ENCODE measurements around the gene CERKL. TPM values are rescaled to one million over a fixed set of nuclear protein-coding genes. Genes with fewer than 3 reads are reported as not detected.

CERKL gene
- total and polyA plus RNA-seq, 2 of the 13 experiments (the other 11 are each of a cell fraction or from before 2014, with no cell fraction given) = not detected

- TF ChIP-seq FOXK1 (CRISPR knock-in tag; IDR thresholded peaks at IDR 0.05; ENCODE audit: borderline replicate concordance, low read depth) (no peak), JUN (CRISPR knock-in tag; IDR thresholded peaks at IDR 0.05) (no peak), NR2F1 (CRISPR knock-in tag; IDR thresholded peaks at IDR 0.05) (peak in 1 of 2 experiments; percentile 43; a peak in 1 of 4 replicates), ZSCAN21 (CRISPR knock-in tag; IDR thresholded peaks at IDR 0.05; ENCODE audit: borderline replicate concordance) (no peak)
Measured at GRCh38 chr2:181685150-181685688, 28.3 kb upstream of the CERKL start (continued).

- Histone ChIP-seq H3K9me3 (ENCODE audit: low read length) (no peaks in the 10 kb centered on the region), H3K27ac (ENCODE audit: extremely low read length, insufficient read depth, low read length) (no peak overlapping the region), H3K79me2 (ENCODE audit: insufficient read depth, low read length) (no peaks in the 10 kb centered on the region), H4K20me1 (ENCODE audit: insufficient read depth, low read length) (no peaks in the 10 kb centered on the region; the same call in 1 of the 2 replicates), H3K36me3 (replicated peaks in 1 of 2; ENCODE audit: control insufficient read depth in 1 of 2, insufficient read depth in 2 of 2, low read length in 2 of 2) (no peaks in the 10 kb centered on the region), H3K4me1 (ENCODE audit: insufficient read depth, low read length) (no peaks in the 10 kb centered on the region), H3K4me2 (ENCODE audit: low read depth, low read length) (no peak overlapping the region), H3K4me3 (replicated peaks in 1 of 3; ENCODE audit: insufficient read depth in 1 of 3, low read depth in 2 of 3, low read length in 3 of 3) (no peak overlapping the region), H3K9ac (ENCODE audit: insufficient read depth, low read depth, low read length) (no peak overlapping the region), H3K27me3 (ENCODE audit: control insufficient read depth in 1 of 2, insufficient read depth in 2 of 2, low read length in 2 of 2) (peaks cover 9 to 50% of the 10 kb centered on the region in 2 experiments), H2AFZ (ENCODE audit: low read length) (no peak overlapping the region)
- FAIRE-seq (no peak), ATAC-seq (no peak), DNase-seq (ENCODE audit: low spot score) (no peak)
- CTCF ChIA-PET (ENCODE audit: low intra/inter-chr PET ratio, low total read pairs) = no interaction called here
- WGBS (ENCODE audit: low lambda C conversion rate) = 50% methylated on average over 26 of the region's 26 CpGs
- BruUV-seq (replicated peaks) = no TSS peak
- intact Hi-C loops (cut with micrococcal nuclease; ENCODE audit: unreplicated experiment) (no loop called here), in situ Hi-C loops (cut with HindIII; ENCODE audit: extremely low pct_ligation_motif_present, low pct_unique_long_range_greater_than_20kb) (no loop called here)
- POLR2A ChIA-PET = no interaction called here
- no peak for TF ChIP-seq CEBPB (IDR thresholded peaks at IDR 0.05; ENCODE audit: borderline replicate concordance, low read depth, low read length)
- TF ChIP-seq MAX (IDR thresholded peaks at IDR 0.05) = no peak
- TF ChIP-seq KLF15 (CRISPR knock-in tag; IDR thresholded peaks at IDR 0.05; ENCODE audit: borderline replicate concordance) = no peak
- TF ChIP-seq PCBP2 (optimal IDR thresholded peaks at IDR 0.05; ENCODE audit: low read depth, low read length, poor library complexity, severe bottlenecking) = no peak
- TF ChIP-seq ARNTL (CRISPR knock-in tag; IDR thresholded peaks at IDR 0.05) = no peak
- TF ChIP-seq ZNF790 (CRISPR knock-in tag; IDR thresholded peaks at IDR 0.05; ENCODE audit: borderline replicate concordance) = no peak
- no peak for TF ChIP-seq ZNF354B (CRISPR knock-in tag; IDR thresholded peaks at IDR 0.05)
- no peak for TF ChIP-seq ZNF207 (IDR thresholded peaks at IDR 0.05; ENCODE audit: borderline replicate concordance)
- no peak for TF ChIP-seq EEA1 (CRISPR knock-in tag; IDR thresholded peaks at IDR 0.05; ENCODE audit: borderline replicate concordance)
- no peak for TF ChIP-seq PRMT3 (CRISPR knock-in tag; IDR thresholded peaks at IDR 0.05; ENCODE audit: borderline replicate concordance, low read depth)
- TF ChIP-seq ZFP41 (CRISPR knock-in tag; IDR thresholded peaks at IDR 0.05; ENCODE audit: borderline replicate concordance) = no peak
- no peak for TF ChIP-seq ZNF713 (CRISPR knock-in tag; IDR thresholded peaks at IDR 0.05)
- TF ChIP-seq RXRB (CRISPR knock-in tag; IDR thresholded peaks at IDR 0.05; ENCODE audit: borderline replicate concordance) = no peak
- TF ChIP-seq HMGXB3 (CRISPR knock-in tag; IDR thresholded peaks at IDR 0.05; ENCODE audit: borderline replicate concordance) = no peak
- TF ChIP-seq CEBPG (CRISPR knock-in tag; IDR thresholded peaks at IDR 0.05) = no peak
Measured at GRCh38 chr2:181684454-181685149, 27.7 kb upstream of the CERKL start.
